HG03135 (cell line): ENCODE results near the gene TMCC1.
"Not testable (repeated sequence)": the region's sequence is repeated elsewhere in the genome, so short reads cannot be mapped to it uniquely, and the experiment has no call there.

Experiments
- ATAC-seq: cut with Tn5 transposase; IDR thresholded peaks from one replicate; pipeline ENCODE4 v1.9.1; 2021; ENCODE audit warnings: mild to moderate bottlenecking, moderate library complexity; ENCODE audit not compliant: unreplicated experiment

Gene TMCC1

DNA sequence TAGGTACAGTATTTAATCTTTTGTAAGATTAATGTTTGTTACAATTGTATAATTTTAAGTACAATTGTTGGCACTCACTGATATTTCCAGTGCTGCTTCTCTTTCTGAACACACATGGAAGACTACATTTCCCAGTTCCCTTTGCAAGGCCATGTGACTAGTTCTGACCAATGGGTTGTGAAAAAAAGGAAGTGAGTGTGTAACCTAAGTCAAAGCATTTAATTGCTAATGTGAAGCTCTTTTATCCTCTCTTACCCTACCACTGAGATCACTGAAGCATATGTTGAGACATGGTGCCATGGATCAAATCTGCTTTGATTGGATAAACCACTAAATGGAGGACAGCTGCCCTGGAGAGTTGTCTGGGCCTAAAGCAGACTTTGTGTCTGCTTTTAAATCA, 203.1 kb downstream of the TMCC1 start:
- ATAC-seq, result peak; percentile 70

DNA sequence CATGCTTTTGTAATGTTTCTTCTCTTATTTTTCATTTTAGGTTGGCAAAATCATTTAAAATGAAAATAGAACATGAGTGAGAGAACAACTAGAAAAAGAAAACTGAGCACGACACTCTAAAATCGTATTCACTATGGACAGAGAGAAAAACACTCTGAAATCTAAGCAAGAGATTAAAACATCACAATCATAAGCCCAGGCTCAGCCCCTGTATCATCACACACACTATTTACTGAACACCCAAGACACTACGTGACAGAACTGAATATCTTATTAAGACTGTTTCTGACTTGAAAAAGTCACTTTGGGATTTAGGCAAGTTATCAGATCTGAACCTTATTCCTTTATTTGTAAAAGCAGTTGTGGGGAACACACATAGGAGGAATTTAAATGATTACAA, 204.5 kb downstream of the TMCC1 start:
- ATAC-seq, result no peak

DNA sequence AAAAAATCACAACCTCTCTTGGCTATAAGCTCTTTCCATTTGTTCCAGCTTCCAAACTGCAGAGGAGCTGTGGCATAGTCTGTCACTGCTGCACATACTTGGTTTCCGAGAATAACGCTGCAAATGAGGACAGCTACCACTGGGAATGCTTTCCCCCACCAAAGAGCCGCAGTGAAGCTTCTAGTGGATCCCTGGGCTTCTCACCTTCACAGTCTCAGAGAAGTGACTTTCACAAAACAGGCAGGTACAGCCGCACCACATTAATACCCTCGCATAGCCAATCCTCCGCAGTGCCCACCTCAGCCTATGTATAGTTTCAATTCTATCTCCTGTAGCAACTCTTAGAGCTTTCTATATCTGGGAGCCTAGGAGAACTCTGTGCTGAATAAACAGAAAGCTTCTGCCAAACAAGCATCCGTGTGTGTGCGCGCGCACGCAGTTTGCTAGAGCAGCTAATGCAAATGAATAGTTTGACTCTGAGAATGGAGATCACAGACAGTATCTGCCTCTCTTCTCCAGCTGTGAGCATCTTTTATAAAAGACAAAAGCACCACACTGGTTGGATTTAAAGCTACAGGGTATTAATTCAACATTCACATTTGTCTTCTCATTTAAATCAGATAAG, 205.1 kb downstream of the TMCC1 start:
- no peak for ATAC-seq

DNA sequence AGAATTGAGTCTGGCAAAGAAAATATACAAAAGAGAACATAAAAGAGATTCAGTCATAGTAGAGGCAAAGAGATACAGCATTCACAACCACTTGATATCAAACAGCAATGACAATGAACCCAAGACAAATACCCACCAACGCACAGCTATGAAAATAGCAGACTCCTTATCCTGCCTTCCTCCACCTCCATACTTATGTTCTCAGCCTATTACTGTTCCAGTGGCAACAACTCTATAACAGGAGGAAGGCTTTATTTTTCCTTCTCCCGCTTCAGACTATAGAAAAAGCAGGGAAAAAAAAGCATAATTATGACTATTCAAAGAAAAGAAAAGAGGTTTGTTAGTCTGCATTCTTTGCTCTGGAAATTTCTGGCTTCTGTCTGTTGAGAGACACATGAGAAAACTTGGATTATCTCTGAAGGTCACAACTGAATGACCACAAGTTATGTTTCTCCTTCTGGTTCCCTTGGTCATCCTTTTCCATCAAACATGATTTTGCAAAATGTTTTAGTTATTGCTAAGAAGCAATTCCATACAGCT, 205.9 kb downstream of the TMCC1 start:
- ATAC-seq, result no peak

DNA sequence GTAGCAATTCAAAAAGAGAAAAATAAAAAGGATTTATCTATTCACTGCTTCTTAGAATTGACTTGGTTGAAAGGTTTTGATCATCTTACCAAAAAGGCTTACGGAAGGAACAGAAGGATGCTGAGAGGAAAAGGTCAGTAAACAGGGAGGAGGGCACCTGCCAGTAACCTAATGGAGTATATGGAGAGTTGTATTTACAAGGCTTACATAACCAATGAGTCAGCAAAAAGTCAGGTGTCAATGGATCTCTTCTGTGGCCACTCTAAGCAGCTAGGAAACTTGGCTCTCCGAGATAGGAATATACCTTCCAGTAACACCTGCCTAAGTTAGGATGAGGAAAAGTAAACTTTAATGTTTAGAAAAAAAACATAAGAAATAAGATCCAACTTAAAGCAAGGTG, 206.6 kb downstream of the TMCC1 start:
- no peak for ATAC-seq

DNA sequence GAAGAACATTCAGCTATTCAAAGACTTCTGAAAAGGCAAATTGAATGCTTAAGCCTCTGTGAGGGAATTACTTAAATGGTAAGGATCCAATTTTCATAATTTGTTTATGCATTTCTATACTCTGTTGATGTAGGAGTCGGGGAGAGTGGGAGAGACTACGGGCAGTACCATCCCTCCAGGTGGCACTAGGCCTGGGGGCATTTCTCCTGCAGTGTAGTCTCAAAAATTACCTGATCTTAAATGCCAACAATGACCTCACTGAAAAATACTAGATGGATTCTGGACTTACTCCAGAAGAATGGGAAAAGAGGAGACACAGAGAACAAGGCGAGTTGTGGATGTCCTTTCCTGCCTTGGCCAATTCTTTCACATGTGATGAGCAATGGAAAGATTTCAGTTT, 209.2 kb downstream of the TMCC1 start:
- ATAC-seq, result no peak

DNA sequence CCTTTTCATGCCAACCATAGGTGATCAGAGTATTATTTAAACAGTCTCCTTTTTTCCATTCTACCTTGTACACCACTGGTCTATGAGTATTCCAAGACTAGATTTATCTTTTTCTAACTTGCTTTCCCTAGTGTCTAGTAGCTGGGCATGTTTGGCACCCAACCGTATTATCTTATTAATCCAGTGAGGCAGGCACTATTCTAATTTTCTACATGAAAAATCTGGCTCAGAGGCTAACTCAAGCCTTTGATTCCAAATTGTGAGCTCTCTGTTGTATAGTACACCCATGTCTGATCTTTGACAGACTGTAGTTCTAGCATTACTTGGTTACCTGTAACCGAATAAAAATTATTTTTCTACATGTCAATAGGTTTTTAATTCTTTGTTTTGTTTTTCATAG, 210.3 kb downstream of the TMCC1 start:
- no peak for ATAC-seq

DNA sequence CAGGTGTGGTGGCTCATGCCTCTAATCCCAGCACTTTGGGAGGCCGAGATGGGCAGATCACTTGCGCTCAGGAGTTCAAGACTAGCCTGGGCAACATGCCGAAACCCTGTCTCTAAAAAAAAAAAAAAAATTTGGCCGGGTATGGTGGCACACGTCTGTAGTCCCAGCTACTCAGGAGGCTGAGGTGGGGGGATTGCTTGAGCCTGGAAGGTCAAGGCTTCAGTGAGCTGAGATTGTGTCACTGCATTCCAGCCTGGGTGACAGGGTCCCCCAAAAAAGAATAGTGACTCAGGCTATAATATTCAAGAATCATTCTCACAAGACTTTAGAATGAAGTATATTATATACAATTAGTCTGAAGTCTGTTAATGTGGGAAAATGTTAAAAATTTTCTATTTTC, 216.5 kb downstream of the TMCC1 start:
- ATAC-seq, result no peak

DNA sequence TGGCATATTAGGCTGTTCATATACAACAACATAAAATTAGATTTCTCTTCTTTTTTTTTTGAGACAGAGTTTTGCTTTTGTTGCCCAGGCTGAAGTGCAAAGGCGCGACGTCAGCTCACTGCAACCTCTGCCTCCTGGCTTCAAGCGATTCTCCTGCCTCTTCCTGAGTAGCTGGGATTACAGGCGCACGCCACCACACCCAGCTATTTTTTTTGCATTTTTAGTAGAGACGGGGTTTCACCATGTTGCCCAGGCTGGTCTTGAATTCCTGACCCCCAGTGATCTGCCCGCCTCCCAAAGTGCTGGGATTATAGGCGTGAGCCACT, 218.8 kb downstream of the TMCC1 start:
- ATAC-seq, result not testable (repeated sequence)

DNA sequence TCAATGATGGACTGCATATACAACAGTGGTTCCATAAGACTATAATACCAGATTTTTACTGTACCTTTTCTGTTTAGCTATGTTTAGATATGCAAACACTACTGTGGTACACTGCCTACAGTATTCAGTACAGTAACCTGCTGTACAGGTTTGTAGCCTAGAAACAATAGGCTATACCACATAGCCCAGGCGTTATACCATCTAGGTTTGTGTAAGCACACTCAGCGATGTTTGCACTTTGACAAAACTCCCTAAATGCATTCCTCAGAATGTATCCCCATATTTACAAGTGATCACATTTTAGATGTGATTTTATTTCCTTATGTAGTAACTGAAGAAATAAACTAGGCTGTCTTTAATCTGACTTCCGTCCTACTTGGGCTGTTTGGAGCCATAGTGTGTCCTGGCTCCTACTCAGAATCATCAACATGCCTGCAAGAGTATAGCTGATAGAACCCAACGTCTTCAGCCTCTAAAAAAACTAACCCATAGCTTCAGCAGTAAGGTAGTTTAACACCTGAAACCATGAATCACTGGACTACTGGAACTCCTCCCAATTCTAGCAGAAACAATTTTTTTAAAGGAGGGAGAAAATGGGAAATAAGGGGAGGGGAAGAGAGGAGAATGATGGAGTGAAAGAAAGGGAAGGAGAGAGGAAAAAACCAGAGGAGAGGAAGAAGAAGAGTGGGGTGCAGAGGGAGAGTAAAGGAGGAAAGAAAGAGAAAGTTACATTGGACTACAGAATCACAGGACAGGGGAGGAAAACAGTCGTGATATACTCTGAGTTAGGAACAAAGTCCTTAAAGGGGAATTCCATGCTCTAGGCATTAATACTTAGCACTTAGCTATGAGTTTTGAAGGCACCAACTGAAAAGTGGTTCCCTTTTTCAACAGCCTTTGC, 219.4 kb downstream of the TMCC1 start:
- ATAC-seq, result no peak

DNA sequence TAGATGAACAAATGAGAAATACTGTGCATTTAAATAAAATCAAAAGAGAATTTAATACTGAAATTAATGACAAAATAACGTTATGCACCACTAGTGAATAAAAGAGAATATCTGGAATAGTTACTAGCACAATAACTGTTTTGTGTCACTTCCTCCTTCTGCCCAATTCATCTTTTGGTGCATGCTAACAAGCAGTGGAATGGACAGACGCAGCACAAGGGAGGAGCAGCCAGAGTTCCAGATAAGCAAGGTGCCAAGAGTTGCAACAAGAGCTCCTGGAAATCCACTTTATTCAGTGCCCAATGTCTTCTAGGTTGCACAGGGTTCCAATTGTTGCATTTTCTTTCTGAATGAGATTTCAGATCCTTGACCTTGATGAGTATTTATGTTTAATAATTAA, 220.5 kb downstream of the TMCC1 start:
- ATAC-seq, result no peak

DNA sequence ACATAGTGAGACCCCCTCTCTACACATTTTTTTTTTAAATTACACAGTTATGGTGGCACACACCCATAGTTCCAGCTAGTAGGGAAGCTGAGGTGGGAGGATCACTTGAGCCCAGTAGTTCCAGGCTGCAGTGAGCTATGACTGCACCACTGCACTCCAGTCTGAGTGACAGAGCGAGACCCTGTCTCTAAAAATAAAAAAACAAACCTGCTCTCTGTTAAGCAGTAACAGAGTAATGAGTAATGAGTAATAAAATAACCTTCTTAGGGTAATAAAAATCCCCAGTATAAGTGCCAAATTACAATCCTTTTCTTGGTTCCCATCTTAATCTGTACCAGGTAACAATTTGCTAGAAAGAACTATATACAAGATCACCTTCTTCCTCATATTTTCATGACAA, 221.1 kb downstream of the TMCC1 start:
- no peak for ATAC-seq

DNA sequence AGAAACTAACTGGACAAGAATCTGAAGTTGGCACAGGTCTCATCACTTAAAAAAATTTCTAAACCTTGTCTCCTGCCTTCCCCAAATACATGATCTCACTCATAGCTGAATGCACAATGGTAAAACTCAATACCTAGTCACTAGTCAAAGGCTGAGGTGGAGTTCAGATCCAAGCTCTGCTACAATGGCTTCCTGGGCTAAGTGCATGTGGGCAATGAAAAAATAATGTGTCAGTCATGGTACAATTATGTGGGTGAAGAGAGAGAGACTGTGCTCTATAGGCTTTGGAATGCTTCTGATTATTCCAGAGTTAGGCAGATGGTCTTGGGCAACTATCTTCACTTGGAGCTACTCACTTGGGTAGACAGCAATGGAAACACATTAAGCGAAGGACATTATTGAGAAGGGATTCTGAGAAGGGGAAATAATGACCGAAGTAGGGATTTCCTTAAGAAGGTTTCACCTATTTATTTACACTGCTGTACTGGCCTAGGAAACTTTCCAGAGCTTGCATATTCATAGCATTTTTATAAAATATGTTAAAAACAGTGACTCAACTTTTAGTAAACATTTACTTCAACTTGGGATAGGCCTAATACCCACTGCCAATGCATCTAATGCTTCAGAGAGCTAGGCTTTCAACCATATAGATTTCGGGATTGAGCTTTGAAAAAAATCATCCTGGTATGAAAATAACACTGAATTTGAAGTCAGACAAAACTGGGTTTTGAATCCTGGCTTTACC, 228.3 kb downstream of the TMCC1 start:
- ATAC-seq, result no peak

DNA sequence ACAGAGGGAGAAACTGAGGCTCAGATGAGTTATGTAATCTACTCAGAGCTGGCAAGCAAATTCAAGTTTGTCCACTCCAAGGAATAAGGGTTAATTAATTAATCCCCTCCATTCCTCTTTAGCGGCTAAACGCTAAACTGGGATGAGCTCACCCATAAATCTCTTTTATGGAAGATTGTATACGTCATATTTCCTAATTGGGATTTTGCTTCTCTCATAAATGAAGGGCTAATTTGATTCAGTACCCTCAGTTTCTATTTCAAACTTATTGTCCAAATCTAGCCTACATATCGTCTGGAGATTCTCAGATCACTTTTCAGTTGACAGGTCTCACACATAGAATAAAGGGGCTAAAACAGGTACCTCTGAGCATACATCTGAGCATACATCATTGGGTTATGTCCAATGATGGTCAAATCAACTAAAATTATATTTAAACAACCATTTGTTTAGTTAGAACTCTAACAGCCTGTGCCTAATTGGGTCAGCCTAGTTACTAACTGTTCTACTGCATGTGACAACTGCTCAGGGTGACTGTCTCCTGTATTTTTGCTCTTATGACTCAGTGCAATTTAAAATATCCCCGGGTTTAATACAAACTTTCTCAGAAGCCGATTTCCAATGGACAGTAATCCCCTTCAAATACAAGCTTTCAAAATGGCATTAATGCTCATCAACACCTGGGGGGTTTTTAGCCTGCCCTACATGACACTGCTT, 229.4 kb downstream of the TMCC1 start:
- ATAC-seq, result no peak

DNA sequence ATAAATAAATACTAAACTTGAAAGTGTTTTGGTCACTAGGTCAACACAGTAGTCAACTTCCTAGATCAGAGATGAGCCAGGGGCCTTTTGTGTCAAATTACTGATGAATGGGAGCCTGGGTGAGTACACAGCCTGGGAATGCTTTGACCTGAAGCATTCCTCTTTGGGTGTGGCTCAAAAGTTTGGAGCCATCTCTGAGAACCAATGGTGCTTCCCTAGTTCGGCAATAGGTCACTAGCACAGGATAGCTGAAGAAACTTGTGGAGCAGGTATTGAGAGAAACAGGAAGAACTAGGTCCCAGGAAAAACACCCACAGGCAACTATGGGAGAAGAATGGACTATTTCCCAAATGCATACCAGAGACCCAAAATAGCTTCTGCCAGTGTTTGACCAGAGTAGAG, 230.5 kb downstream of the TMCC1 start:
- no peak for ATAC-seq

DNA sequence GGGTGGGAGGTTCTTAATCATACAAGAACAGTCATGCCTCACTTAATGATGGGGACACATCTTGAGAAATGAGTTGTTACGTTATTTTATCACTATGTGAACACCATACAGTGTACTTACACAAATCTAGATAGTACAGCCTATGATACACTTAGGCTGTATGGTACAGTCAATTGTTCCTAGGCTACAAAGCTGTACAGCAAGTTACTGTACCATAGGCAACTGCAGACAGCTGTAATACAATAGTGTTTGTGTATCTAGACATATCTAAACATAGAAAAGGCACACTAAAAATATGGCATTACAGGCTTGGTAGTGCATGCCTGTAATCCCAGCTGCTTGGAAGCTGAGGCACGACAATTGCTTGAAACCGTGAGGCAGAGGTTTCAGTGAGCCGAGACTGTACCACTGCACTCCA, 231.3 kb downstream of the TMCC1 start:
- no peak for ATAC-seq

DNA sequence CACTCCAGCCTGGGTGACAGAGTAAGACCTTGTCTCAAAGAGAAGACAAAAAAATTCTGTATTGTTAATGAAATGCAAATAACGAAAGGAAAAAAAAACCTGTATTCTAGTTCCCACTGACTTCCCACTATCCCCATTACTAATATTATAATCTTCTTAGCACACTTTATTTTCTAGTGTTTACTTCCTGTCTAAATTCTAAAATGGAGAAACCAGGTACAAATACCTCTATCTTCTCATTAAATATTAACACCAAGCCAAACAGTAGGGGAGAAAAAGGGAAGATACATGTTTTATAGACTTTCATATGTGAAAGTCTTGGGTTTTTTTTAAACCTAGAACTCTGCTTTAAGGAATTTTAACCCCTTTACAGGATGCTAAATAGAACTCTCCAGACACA, 231.7 kb downstream of the TMCC1 start:
- no peak for ATAC-seq

DNA sequence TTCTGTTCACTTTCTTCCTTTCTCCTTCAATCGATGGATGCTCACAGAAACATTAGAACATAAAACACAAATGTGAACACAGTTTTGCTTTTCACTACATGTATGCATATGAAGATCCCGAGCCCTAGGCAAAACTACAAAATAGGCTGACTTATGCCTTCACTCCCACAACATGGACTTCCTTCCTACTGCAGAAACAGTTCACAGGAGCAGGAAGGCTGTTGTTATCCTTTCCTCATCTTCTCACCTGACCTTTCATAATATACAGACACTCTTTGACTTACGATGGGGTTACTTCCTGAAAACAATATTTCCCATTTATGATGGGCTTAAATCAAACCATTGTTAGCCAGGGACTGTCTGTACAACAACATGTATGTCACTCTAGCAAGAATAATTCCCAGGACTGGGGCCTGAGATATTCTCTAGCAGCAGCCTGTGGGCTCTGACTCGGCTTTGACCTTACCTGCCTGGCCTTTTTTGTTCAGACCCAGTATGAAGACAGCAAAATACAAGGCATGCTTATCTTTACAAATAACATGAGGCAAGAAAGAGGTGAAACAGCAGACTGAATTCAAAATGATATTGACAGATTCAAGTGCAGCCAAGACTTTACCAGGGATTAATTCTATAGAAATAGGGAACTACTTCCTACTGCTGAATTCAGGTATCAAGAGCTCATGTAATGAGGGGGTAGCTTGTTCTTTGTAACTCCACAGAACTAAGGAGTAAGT, 235.2 kb downstream of the TMCC1 start:
- no peak for ATAC-seq

DNA sequence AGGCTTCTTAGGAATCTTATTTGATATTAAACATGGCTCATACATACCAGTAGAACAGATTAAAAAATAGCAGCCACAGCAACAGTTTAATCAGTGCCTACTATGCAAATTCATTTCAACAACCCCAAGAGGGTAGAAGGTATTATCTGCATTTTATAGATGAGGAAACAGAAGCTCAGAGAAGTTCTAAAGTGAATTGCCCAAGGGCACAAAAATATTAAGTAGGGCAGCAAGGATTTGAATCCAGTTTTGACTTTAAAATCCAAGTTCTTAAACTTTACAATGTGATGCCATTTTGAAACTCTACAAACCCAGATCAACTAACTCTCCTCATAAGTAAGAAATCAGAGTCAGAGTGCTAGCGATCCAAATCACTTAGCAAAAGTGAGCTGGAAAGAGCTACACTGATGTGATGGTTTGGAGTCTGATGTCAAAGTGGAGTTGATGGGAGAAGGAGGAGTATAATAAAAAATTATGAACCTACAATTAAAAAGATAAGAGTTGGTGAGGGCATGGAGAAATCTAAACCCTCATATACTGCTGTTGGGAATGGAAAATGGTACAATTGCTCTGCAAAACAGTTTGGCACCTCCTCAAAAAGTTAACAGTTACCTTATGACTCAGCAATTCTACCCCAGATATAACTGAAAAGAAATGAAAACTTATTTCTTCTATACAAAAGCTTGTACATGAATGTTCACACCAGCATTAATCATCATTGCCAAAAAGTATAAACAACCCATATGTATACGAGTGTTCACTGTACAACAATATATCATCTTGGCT, 236.1 kb downstream of the TMCC1 start:
- no peak for ATAC-seq
